ENCODE results near the gene KCNMA1. TPM values are rescaled to one million over a fixed set of nuclear protein-coding genes. Genes with fewer than 3 reads are reported as not detected.

Gene KCNMA1
- total and polyA plus RNA-seq, 10 of the 15 experiments (the other 5 are each of a cell fraction or from before 2014, with no cell fraction given): 8.5 to 77.0 (median 21.3) TPM

DNA sequence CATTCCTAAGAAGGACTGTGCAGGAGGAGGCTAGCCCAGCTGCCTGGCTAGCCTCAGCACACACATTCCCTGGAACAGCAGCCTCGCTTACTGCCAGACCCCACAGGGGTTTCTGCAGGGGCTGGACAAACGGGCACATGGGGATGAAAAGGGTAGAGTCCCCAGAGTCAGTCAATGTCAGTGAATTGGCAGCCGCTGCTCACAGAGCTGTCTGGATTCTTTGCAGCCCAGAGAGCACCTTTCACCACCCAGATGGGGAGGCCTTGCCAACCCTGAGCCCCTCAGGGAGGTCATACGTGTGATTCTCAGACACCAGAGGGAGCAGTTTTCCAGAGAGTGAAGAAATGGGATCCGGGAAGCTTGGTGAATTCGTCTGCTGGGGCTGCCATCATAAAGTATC is 143.3 kb downstream of the KCNMA1 start:
- no peak overlapping the region for H3K4me2 ChIP-seq (ENCODE audit: control insufficient read depth, insufficient read depth)
- WGBS (ENCODE audit: insufficient coverage, insufficient replicate concordance, low lambda C conversion rate, missing lambda C conversion rate): 13% methylated on average over 6 of the region's 6 CpGs
- no peaks in the 10 kb centered on the region for H3K27me3 ChIP-seq (replicated peaks in 1 of 2; ENCODE audit: control insufficient read depth in 2 of 2, insufficient read depth in 2 of 2, low read length in 1 of 2)
- H3K9me3 ChIP-seq (replicated peaks; ENCODE audit: control insufficient read depth, insufficient read depth, low read length): no peaks in the 10 kb centered on the region
- BruUV-seq (replicated peaks): TSS peak; percentile 83
- ChIA-PET SMC1A (ENCODE audit: uncharacterized antibody, unreplicated experiment) (interaction anchor here (0.6 to 4.2 kb wide), 11 partner anchors 9 to 321 kb away, joined by 3 to 31 read pairs (median 5); no protein-coding TSS in a partner anchor), CTCF (interaction anchor here (0.6 to 2.3 kb wide), 7 partner anchors 8 to 218 kb away, joined by 3 to 7 read pairs (median 4); no protein-coding TSS in a partner anchor), RAD21 (ENCODE audit: unreplicated experiment) (interaction anchor here (0.6 to 1.8 kb wide), 5 partner anchors 9 to 217 kb away, joined by 3 to 5 read pairs (median 3); no protein-coding TSS in a partner anchor), POLR2A (interaction anchor here (1.5 kb wide), 1 partner anchor 30 kb away, joined by 5 read pairs; no protein-coding TSS in a partner anchor)
- no peak for TF ChIP-seq BRCA1 (IDR thresholded peaks at IDR 0.05; ENCODE audit: low read depth, low read length)
- TF ChIP-seq, protein P1, sequence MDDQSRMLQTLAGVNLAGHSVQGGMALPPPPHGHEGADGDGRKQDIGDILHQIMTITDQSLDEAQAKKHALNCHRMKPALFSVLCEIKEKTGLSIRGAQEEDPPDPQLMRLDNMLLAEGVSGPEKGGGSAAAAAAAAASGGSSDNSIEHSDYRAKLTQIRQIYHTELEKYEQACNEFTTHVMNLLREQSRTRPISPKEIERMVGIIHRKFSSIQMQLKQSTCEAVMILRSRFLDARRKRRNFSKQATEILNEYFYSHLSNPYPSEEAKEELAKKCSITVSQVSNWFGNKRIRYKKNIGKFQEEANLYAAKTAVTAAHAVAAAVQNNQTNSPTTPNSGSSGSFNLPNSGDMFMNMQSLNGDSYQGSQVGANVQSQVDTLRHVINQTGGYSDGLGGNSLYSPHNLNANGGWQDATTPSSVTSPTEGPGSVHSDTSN (IDR thresholded peaks at IDR 0.05; ENCODE audit: insufficient replicate concordance, low read depth, low read length): no peak
- TF ChIP-seq SMARCA5 (IDR thresholded peaks at IDR 0.05): peak; percentile 4; the same call in 1 of the 2 replicates
- TF ChIP-seq, protein P2, sequence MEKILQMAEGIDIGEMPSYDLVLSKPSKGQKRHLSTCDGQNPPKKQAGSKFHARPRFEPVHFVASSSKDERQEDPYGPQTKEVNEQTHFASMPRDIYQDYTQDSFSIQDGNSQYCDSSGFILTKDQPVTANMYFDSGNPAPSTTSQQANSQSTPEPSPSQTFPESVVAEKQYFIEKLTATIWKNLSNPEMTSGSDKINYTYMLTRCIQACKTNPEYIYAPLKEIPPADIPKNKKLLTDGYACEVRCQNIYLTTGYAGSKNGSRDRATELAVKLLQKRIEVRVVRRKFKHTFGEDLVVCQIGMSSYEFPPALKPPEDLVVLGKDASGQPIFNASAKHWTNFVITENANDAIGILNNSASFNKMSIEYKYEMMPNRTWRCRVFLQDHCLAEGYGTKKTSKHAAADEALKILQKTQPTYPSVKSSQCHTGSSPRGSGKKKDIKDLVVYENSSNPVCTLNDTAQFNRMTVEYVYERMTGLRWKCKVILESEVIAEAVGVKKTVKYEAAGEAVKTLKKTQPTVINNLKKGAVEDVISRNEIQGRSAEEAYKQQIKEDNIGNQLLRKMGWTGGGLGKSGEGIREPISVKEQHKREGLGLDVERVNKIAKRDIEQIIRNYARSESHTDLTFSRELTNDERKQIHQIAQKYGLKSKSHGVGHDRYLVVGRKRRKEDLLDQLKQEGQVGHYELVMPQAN (conservative IDR thresholded peaks at IDR 0.05): no peak
- TF ChIP-seq EP300 (IDR thresholded peaks at IDR 0.05; ENCODE audit: borderline replicate concordance in 1 of 2, control insufficient read depth in 1 of 2, low read depth in 2 of 2, low read length in 2 of 2): no peak
- TF ChIP-seq POLR2AphosphoS5 (IDR thresholded peaks at IDR 0.05; ENCODE audit: low read length): 0 out of 2 replicates have a peak, but pooled peaks have one; percentile 2
- TF ChIP-seq TBL1XR1 (IDR thresholded peaks at IDR 0.05; ENCODE audit: low read depth, low read length): no peak
- no peak for TF ChIP-seq WRNIP1 (IDR thresholded peaks at IDR 0.05; ENCODE audit: borderline replicate concordance, low read depth, low read length)
- TF ChIP-seq, protein P3, sequence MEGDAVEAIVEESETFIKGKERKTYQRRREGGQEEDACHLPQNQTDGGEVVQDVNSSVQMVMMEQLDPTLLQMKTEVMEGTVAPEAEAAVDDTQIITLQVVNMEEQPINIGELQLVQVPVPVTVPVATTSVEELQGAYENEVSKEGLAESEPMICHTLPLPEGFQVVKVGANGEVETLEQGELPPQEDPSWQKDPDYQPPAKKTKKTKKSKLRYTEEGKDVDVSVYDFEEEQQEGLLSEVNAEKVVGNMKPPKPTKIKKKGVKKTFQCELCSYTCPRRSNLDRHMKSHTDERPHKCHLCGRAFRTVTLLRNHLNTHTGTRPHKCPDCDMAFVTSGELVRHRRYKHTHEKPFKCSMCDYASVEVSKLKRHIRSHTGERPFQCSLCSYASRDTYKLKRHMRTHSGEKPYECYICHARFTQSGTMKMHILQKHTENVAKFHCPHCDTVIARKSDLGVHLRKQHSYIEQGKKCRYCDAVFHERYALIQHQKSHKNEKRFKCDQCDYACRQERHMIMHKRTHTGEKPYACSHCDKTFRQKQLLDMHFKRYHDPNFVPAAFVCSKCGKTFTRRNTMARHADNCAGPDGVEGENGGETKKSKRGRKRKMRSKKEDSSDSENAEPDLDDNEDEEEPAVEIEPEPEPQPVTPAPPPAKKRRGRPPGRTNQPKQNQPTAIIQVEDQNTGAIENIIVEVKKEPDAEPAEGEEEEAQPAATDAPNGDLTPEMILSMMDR (IDR thresholded peaks at IDR 0.05 in 2 of 3, conservative IDR thresholded peaks at IDR 0.05 in 1 of 3; ENCODE audit: control insufficient read depth in 2 of 3, extremely low read depth in 1 of 3, insufficient read depth in 1 of 3, low read depth in 3 of 3, low read length in 3 of 3): 0 out of 6 replicates have a peak, but pooled peaks of 1 of the 3 experiments have one; percentile 4
- TF ChIP-seq HDAC6 (IDR thresholded peaks at IDR 0.05; ENCODE audit: unreplicated experiment): no peak
- TF ChIP-seq, protein P4, sequence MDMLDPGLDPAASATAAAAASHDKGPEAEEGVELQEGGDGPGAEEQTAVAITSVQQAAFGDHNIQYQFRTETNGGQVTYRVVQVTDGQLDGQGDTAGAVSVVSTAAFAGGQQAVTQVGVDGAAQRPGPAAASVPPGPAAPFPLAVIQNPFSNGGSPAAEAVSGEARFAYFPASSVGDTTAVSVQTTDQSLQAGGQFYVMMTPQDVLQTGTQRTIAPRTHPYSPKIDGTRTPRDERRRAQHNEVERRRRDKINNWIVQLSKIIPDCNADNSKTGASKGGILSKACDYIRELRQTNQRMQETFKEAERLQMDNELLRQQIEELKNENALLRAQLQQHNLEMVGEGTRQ (IDR thresholded peaks at IDR 0.05; ENCODE audit: borderline replicate concordance, low read depth, low read length): no peak
- TF ChIP-seq TCF7 (IDR thresholded peaks at IDR 0.05; ENCODE audit: borderline replicate concordance): no peak
- TF ChIP-seq, protein P5, sequence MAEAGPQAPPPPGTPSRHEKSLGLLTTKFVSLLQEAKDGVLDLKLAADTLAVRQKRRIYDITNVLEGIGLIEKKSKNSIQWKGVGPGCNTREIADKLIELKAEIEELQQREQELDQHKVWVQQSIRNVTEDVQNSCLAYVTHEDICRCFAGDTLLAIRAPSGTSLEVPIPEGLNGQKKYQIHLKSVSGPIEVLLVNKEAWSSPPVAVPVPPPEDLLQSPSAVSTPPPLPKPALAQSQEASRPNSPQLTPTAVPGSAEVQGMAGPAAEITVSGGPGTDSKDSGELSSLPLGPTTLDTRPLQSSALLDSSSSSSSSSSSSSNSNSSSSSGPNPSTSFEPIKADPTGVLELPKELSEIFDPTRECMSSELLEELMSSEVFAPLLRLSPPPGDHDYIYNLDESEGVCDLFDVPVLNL (IDR thresholded peaks at IDR 0.05; ENCODE audit: low read depth, low read length): no peak
- no peak for TF ChIP-seq NR2F1 (conservative IDR thresholded peaks at IDR 0.05)
- TF ChIP-seq CBX5 (IDR thresholded peaks at IDR 0.05; ENCODE audit: low read depth): no peak
- TF ChIP-seq NFXL1 (IDR thresholded peaks at IDR 0.05; ENCODE audit: borderline replicate concordance): no peak
- TF ChIP-seq IKZF1 (conservative IDR thresholded peaks at IDR 0.05): no peak
- in situ Hi-C loops (cut with MboI): no loop called here
- H2AFZ ChIP-seq (ENCODE audit: control insufficient read depth, low read depth, low read length): no peak overlapping the region
- ATAC-seq (peak; percentile 13), FAIRE-seq (no peak), DNase-seq (ENCODE audit: low read depth, low spot score) (no peak)
- H3K9ac ChIP-seq (ENCODE audit: control insufficient read depth, insufficient read depth, low read length): no peak overlapping the region
- H3K79me2 ChIP-seq (ENCODE audit: control insufficient read depth, insufficient read depth, low read length): no peaks in the 10 kb centered on the region
- intact Hi-C loops (cut with micrococcal nuclease; ENCODE audit: unreplicated experiment): loop anchor here (5.0 kb wide), 3 partner anchors 87 to 322 kb away; no protein-coding TSS in a partner anchor
- no peak overlapping the region for H3K27ac ChIP-seq (ENCODE audit: control insufficient read depth, insufficient read depth)
- H3K36me3 ChIP-seq (ENCODE audit: control insufficient read depth in 2 of 2, insufficient read depth in 2 of 2, low read length in 1 of 2): no peaks in the 10 kb centered on the region
- H4K20me1 ChIP-seq (ENCODE audit: control insufficient read depth, insufficient read depth): no peaks in the 10 kb centered on the region
- peaks cover 14% of the 10 kb centered on the region for H3K4me1 ChIP-seq (ENCODE audit: control insufficient read depth, insufficient read depth, low read length)
- H3K4me3 ChIP-seq: no peak overlapping the region
